Measurements from ENCODE around the gene ELFN1. TPM values are rescaled to one million over a fixed set of nuclear protein-coding genes. Genes with fewer than 3 reads are reported as not detected.

Gene ELFN1
- total and polyA plus RNA-seq, 2 donors: 0.91 to 2.6 TPM

DNA sequence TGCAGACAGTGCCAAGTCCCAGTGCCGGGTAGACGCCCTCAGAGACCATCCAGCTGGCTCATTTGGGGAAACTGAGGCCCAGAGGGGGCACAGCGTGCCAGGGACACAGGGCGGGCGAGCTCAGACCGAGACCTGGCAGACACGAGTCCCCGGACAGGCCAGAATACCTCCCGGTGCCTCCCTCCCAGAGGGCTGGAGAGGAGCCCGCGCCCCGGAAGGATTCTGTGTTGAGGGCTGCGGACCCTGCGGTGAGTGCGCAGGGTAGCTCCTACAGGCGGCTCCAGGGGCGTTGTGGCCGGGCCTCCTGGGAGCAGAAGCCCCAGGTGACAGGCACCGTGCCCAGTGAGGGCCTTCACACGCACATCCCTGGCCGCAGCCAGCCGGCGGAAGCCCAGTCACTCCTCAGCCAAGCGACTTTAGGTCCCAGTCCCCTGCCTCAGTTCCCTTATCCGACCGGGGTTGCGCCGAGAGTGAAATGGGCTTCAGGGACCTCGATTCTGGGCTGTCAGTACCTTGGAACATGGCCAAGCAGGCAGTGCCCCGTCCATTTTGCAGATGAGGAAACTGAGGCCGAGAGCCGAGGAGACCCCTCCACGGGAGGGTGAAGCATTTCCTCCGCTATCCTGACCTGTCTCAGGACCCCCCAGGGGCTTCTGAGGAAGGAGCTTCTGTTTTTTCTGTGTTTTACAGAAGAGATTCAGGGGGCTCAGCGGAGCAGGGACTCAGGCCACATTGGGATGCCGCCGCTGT lies 73.6 kb downstream of the ELFN1 start:
- Histone ChIP-seq H3K4me1 (ENCODE audit: control insufficient read depth in 2 of 2, insufficient read depth in 2 of 2, low read length in 2 of 2) (peaks cover 1 to 2% of the 10 kb centered on the region in 2 donors), H3K27me3 (ENCODE audit: control insufficient read depth in 2 of 2, insufficient read depth in 1 of 2, low read length in 1 of 2) (peaks cover 11 to 34% of the 10 kb centered on the region in 2 donors), H3K36me3 (ENCODE audit: control insufficient read depth in 2 of 2, insufficient read depth in 2 of 2, low read length in 1 of 2) (no peaks in the 10 kb centered on the region), H3K4me3 (ENCODE audit: low read length in 2 of 2) (no peak overlapping the region), H3K9me3 (ENCODE audit: control insufficient read depth in 2 of 2, insufficient read depth in 1 of 2, low read length in 1 of 2) (peaks cover 0 to 14% of the 10 kb centered on the region in 2 donors), H3K27ac (ENCODE audit: low read depth in 1 of 2, low read length in 1 of 2) (no peak overlapping the region)
- WGBS: 93% methylated on average over 37 of the region's 37 CpGs
- no peak for DNase-seq (ENCODE audit: low read depth in 6 of 9, low spot score in 9 of 9)

DNA sequence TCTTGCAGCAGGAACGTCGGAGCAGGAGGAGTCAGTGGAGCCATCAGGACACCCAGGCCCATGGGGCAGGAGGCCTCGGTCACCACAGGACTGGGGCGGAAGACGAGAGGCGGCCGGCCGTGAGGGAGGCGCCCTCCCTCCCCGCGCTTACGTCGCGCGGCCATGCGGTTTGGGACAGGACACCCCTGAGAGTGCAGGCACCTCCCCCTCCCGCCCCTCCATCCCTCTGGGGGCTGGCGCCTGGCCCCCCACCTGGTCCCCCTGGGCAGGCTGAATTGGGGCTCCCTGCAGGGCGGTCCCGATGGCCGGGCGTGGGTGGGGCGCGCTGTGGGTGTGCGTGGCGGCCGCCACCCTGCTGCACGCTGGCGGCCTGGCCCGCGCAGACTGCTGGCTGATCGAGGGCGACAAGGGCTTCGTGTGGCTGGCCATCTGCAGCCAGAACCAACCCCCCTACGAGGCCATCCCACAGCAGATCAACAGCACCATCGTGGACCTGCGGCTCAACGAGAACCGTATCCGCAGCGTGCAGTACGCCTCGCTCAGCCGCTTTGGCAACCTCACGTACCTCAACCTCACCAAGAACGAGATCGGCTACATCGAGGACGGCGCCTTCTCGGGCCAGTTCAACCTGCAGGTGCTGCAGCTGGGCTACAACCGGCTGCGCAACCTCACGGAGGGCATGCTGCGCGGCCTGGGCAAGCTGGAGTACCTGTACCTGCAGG lies 74.4 kb downstream of the ELFN1 start:
- 97% methylated on average over 56 of the region's 56 CpGs for WGBS
- no peak for DNase-seq (ENCODE audit: low read depth in 6 of 9, low spot score in 9 of 9)

DNA sequence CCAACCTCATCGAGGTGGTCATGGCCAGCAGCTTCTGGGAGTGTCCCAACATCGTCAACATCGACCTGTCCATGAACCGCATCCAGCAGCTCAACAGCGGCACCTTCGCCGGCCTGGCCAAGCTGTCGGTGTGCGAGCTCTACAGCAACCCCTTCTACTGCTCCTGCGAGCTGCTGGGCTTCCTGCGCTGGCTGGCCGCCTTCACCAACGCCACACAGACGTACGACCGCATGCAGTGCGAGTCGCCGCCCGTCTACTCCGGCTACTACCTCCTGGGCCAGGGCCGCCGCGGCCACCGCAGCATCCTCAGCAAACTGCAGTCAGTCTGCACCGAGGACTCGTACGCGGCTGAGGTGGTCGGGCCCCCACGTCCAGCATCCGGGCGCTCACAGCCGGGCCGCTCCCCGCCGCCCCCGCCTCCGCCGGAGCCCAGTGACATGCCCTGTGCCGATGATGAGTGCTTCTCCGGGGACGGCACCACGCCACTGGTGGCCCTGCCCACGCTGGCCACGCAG lies 75.0 kb downstream of the ELFN1 start:
- Histone ChIP-seq H3K36me3 (ENCODE audit: control insufficient read depth in 2 of 2, insufficient read depth in 2 of 2, low read length in 1 of 2) (no peaks in the 10 kb centered on the region), H3K27me3 (ENCODE audit: control insufficient read depth in 2 of 2, insufficient read depth in 1 of 2, low read length in 1 of 2) (peaks cover 11 to 41% of the 10 kb centered on the region in 2 donors), H3K27ac (ENCODE audit: low read depth in 1 of 2, low read length in 1 of 2) (no peak overlapping the region), H3K4me3 (ENCODE audit: low read length in 2 of 2) (no peak overlapping the region), H3K4me1 (ENCODE audit: control insufficient read depth in 2 of 2, insufficient read depth in 2 of 2, low read length in 2 of 2) (no peaks in the 10 kb centered on the region), H3K9me3 (ENCODE audit: control insufficient read depth in 2 of 2, insufficient read depth in 1 of 2, low read length in 1 of 2) (peaks cover 0 to 9% of the 10 kb centered on the region in 2 donors)
- no peak for DNase-seq (ENCODE audit: low read depth in 6 of 9, low spot score in 9 of 9)
- WGBS: 98% methylated on average over 46 of the region's 46 CpGs

More for the DNA sequence above, 74.4 kb downstream of the ELFN1 start:
- Histone ChIP-seq H3K27me3 (ENCODE audit: control insufficient read depth in 2 of 2, insufficient read depth in 1 of 2, low read length in 1 of 2) (peaks cover 11 to 40% of the 10 kb centered on the region in 2 donors), H3K36me3 (ENCODE audit: control insufficient read depth in 2 of 2, insufficient read depth in 2 of 2, low read length in 1 of 2) (no peaks in the 10 kb centered on the region), H3K9me3 (ENCODE audit: control insufficient read depth in 2 of 2, insufficient read depth in 1 of 2, low read length in 1 of 2) (peaks cover 0 to 13% of the 10 kb centered on the region in 2 donors), H3K4me1 (ENCODE audit: control insufficient read depth in 2 of 2, insufficient read depth in 2 of 2, low read length in 2 of 2) (no peaks in the 10 kb centered on the region), H3K4me3 (ENCODE audit: low read length in 2 of 2) (no peak overlapping the region), H3K27ac (ENCODE audit: low read depth in 1 of 2, low read length in 1 of 2) (no peak overlapping the region)

DNA sequence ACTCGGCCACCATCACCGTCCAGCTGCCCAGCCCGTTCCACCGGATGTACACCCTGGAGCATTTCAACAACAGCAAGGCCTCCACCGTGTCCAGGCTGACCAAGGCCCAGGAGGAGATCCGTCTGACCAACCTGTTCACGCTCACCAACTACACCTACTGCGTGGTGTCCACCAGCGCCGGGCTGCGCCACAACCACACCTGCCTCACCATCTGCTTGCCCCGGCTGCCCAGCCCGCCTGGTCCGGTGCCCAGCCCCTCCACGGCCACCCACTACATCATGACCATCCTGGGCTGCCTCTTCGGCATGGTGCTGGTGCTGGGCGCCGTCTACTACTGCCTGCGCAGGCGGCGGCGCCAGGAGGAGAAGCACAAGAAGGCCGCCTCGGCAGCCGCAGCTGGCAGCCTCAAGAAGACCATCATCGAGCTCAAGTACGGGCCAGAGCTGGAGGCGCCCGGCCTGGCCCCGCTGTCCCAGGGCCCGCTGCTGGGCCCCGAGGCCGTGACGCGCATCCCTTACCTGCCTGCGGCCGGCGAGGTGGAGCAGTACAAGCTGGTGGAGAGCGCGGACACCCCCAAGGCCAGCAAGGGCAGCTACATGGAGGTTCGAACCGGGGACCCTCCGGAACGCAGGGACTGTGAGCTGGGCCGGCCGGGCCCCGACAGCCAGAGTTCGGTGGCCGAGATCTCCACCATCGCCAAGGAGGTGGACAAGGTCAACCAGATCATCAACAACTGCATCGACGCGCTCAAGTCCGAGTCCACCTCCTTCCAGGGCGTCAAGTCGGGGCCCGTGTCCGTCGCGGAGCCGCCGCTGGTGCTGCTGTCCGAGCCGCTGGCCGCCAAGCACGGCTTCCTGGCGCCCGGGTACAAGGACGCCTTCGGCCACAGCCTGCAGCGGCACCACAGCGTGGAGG lies 75.8 kb downstream of the ELFN1 start:
- WGBS: 97% methylated on average over 72 of the region's 72 CpGs

DNA sequence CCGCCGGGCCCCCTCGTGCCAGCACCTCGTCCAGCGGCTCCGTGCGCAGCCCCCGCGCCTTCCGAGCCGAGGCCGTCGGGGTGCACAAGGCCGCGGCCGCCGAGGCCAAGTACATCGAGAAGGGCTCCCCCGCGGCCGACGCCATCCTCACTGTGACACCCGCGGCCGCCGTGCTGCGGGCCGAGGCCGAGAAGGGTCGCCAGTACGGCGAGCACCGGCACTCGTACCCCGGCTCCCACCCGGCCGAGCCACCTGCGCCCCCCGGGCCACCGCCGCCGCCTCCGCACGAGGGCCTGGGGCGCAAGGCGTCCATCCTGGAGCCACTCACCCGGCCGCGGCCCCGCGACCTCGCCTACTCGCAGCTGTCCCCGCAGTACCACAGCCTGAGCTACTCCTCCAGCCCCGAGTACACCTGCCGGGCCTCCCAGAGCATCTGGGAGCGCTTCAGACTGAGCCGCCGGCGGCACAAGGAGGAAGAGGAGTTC lies 76.5 kb downstream of the ELFN1 start:
- peaks cover 0 to 9% of the 10 kb centered on the region in 2 donors for H3K9me3 ChIP-seq (ENCODE audit: control insufficient read depth in 2 of 2, insufficient read depth in 1 of 2, low read length in 1 of 2)
- H3K27ac ChIP-seq (ENCODE audit: low read depth in 1 of 2, low read length in 1 of 2): no peak overlapping the region
- no peaks in the 10 kb centered on the region for H3K4me1 ChIP-seq (ENCODE audit: control insufficient read depth in 2 of 2, insufficient read depth in 2 of 2, low read length in 2 of 2)
- no peak overlapping the region for H3K4me3 ChIP-seq (ENCODE audit: low read length in 2 of 2)
- peaks cover 11 to 42% of the 10 kb centered on the region in 2 donors for H3K27me3 ChIP-seq (ENCODE audit: control insufficient read depth in 2 of 2, insufficient read depth in 1 of 2, low read length in 1 of 2)
- WGBS: 97% methylated on average over 60 of the region's 60 CpGs
- DNase-seq (ENCODE audit: low read depth in 6 of 9, low spot score in 9 of 9): no peak
- no peaks in the 10 kb centered on the region for H3K36me3 ChIP-seq (ENCODE audit: control insufficient read depth in 2 of 2, insufficient read depth in 2 of 2, low read length in 1 of 2)

More for the DNA sequence above, 75.8 kb downstream of the ELFN1 start:
- Histone ChIP-seq H3K4me3 (ENCODE audit: low read length in 2 of 2) (no peak overlapping the region), H3K36me3 (ENCODE audit: control insufficient read depth in 2 of 2, insufficient read depth in 2 of 2, low read length in 1 of 2) (no peaks in the 10 kb centered on the region), H3K9me3 (ENCODE audit: control insufficient read depth in 2 of 2, insufficient read depth in 1 of 2, low read length in 1 of 2) (peaks cover 0 to 9% of the 10 kb centered on the region in 2 donors), H3K27ac (ENCODE audit: low read depth in 1 of 2, low read length in 1 of 2) (no peak overlapping the region), H3K4me1 (ENCODE audit: control insufficient read depth in 2 of 2, insufficient read depth in 2 of 2, low read length in 2 of 2) (no peaks in the 10 kb centered on the region), H3K27me3 (ENCODE audit: control insufficient read depth in 2 of 2, insufficient read depth in 1 of 2, low read length in 1 of 2) (peaks cover 11 to 45% of the 10 kb centered on the region in 2 donors)
- no peak for DNase-seq (ENCODE audit: low read depth in 6 of 9, low spot score in 9 of 9)

DNA sequence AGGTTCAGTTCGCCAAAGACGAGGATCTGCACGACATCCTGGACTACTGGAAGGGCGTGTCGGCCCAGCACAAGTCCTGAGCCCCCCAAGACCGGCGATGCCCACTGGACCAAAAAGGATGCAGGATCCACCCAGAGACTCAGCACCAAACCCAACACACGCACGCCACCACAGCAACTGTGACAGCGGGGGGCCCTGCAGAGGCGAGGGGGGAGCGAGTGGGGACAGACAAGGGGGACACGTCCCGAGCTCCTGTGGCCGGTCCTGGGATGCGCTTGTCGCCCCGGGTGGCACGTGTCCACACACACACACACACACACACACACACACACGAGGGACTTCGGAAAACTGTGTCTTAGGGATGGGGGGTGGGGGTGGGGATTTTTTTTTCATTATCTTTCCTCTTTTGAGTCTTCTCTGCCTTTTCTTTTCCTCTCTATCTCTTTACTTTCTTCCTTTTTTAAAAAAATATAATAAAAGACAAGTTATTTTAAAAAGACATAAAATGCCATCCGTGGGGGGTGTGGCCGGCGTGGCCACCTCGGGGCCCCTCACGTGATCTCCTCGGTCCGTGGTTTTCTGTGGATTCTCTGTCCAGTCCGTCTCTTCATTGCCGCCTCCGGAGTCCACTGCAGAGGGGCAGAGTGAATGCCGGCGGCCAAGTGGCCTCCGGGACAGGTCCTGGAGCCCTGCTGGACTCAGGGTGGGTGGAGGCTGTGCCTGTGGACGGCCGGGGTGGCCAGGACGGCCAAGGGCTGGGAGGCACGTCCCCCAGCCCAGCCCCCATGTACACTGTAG lies 77.1 kb downstream of the ELFN1 start:
- H3K27me3 ChIP-seq (ENCODE audit: control insufficient read depth in 2 of 2, insufficient read depth in 1 of 2, low read length in 1 of 2): peaks cover 8 to 37% of the 10 kb centered on the region in 2 donors
- H3K9me3 ChIP-seq (ENCODE audit: control insufficient read depth in 2 of 2, insufficient read depth in 1 of 2, low read length in 1 of 2): peaks cover 0 to 9% of the 10 kb centered on the region in 2 donors
- H3K4me1 ChIP-seq (ENCODE audit: control insufficient read depth in 2 of 2, insufficient read depth in 2 of 2, low read length in 2 of 2): no peaks in the 10 kb centered on the region
- H3K36me3 ChIP-seq (ENCODE audit: control insufficient read depth in 2 of 2, insufficient read depth in 2 of 2, low read length in 1 of 2): no peaks in the 10 kb centered on the region
- H3K4me3 ChIP-seq (ENCODE audit: low read length in 2 of 2): no peak overlapping the region
- 95% methylated on average over 38 of the region's 38 CpGs for WGBS
- H3K27ac ChIP-seq (ENCODE audit: low read depth in 1 of 2, low read length in 1 of 2): no peak overlapping the region
- no peak for DNase-seq (ENCODE audit: low read depth in 6 of 9, low spot score in 9 of 9)

DNA sequence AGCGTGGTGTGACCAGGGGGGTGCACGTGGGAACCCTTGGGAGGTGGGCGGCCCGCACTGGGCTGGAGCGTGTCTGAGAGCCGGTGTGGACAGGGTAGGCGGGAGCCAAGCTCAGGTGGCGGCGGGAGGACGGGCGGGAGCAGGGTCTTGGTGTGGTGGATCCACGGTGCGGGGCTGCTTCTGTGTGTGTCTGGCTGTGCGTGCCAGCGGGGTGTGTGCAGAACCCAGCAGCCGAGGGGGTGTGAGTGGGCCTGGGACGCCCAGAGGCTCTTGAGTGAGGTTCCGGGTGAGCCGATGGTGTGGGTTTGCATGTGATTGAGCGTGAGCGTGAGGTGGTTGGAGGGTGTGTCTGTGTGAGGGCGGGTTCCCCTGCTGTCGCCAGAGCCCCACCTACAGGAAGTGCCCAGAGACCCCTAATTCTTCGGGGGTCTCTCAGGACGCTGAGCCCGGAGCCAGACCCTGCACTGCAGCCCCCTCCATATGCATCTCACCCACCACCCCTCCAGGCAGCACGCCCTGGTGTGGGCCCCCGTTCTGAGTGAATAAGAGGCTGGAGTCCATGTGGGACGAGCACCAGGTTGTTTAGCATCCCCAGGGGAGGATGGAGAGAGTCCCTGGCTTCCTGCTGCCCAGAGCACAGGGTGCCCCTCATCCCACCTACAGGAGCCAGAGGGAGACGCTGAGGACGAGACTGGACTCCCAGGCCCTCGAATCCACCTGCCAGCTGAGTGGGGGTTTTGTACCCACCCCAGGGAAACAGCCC lies 78.2 kb downstream of the ELFN1 start:
- no peaks in the 10 kb centered on the region for H3K36me3 ChIP-seq (ENCODE audit: control insufficient read depth in 2 of 2, insufficient read depth in 2 of 2, low read length in 1 of 2)
- H3K4me1 ChIP-seq (ENCODE audit: control insufficient read depth in 2 of 2, insufficient read depth in 2 of 2, low read length in 2 of 2): peaks cover 0 to 4% of the 10 kb centered on the region in 2 donors
- WGBS: 73% methylated on average over 32 of the region's 32 CpGs
- no peak overlapping the region for H3K4me3 ChIP-seq (ENCODE audit: low read length in 2 of 2)
- no peak for DNase-seq (ENCODE audit: low read depth in 6 of 9, low spot score in 9 of 9)
- no peak overlapping the region for H3K27ac ChIP-seq (ENCODE audit: low read depth in 1 of 2, low read length in 1 of 2)
- peaks cover 0 to 9% of the 10 kb centered on the region in 2 donors for H3K9me3 ChIP-seq (ENCODE audit: control insufficient read depth in 2 of 2, insufficient read depth in 1 of 2, low read length in 1 of 2)
- peaks cover 0 to 26% of the 10 kb centered on the region in 2 donors for H3K27me3 ChIP-seq (ENCODE audit: control insufficient read depth in 2 of 2, insufficient read depth in 1 of 2, low read length in 1 of 2)
